ENCODE results near the gene PNMT.

DNA sequence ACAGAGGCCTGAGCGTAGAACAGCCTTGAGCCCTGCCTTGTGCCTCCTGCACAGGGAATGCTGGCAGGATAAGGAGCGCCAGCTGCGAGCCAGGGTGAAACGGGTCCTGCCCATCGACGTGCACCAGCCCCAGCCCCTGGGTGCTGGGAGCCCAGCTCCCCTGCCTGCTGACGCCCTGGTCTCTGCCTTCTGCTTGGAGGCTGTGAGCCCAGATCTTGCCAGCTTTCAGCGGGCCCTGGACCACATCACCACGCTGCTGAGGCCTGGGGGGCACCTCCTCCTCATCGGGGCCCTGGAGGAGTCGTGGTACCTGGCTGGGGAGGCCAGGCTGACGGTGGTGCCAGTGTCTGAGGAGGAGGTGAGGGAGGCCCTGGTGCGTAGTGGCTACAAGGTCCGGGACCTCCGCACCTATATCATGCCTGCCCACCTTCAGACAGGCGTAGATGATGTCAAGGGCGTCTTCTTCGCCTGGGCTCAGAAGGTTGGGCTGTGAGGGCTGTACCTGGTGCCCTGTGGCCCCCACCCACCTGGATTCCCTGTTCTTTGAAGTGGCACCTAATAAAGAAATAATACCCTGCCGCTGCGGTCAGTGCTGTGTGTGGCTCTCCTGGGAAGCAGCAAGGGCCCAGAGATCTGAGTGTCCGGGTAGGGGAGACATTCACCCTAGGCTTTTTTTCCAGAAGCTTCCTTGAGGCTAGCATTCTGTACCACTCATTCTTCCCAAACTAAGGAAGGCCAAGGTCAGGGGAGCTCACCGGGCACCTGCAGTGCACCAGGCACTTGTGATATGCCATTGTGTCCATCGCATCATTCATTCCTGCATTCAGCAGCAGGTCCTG lies 1.9 kb downstream of the PNMT start:
- TF ChIP-seq, protein P1, sequence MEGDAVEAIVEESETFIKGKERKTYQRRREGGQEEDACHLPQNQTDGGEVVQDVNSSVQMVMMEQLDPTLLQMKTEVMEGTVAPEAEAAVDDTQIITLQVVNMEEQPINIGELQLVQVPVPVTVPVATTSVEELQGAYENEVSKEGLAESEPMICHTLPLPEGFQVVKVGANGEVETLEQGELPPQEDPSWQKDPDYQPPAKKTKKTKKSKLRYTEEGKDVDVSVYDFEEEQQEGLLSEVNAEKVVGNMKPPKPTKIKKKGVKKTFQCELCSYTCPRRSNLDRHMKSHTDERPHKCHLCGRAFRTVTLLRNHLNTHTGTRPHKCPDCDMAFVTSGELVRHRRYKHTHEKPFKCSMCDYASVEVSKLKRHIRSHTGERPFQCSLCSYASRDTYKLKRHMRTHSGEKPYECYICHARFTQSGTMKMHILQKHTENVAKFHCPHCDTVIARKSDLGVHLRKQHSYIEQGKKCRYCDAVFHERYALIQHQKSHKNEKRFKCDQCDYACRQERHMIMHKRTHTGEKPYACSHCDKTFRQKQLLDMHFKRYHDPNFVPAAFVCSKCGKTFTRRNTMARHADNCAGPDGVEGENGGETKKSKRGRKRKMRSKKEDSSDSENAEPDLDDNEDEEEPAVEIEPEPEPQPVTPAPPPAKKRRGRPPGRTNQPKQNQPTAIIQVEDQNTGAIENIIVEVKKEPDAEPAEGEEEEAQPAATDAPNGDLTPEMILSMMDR (IDR thresholded peaks at IDR 0.05; ENCODE audit: poor library complexity) = no peak
- TF ChIP-seq EZH2 (IDR thresholded peaks at IDR 0.05; ENCODE audit: borderline replicate concordance) = no peak

Measured in hepatocyte (in vitro differentiated cells).